Measurements from ENCODE around the gene LPCAT1.
A peak's percentile ranks its signal among the peaks of the same experiment; 100 is the strongest.
"Not testable (repeated sequence)": the region's sequence is repeated elsewhere in the genome, so short reads cannot be mapped to it uniquely, and the experiment has no call there.

Gene LPCAT1

DNA sequence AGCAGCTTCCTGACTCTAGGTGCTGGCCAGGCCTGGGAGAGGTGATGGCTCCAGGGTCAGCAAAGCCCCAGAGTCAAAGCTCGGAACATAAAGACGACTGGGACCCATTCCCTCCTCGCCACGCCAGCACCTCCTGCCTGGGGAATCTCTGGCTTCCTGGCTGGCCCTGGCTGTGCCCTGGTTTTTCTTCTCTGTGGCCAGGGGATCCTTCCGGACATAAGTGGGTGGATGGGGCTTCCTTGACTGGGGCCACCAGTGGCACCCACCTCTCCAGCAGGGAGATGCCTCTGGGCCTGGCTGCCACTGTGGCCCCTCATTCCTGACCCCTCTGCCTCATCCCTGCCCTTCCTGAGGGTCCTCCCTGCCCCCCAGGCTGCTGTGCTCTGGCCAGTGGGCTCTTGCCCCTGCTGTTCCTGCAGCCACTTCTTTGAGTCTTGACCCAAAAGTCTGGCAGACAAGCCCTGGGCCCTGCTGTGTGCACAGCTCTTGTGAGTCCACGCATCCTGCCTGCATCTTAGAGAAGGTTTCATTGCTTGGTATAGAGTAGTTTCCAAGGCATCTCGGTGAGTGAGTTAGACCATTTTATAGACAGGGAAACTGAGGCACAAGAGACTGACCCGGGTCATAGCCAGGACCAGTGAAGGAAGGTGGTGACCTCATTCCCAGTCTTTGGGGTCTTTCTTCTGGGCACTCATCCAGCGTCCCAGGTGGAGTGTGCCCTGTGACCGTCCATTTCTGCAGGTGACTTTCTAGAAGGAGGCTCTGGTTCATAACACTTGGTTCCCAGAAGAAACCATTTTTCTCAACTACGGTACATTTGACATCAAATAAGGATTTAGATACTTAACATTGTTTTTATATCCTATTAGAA lies 17.3 kb upstream of the LPCAT1 start:
- DNase-seq: no peak

DNA sequence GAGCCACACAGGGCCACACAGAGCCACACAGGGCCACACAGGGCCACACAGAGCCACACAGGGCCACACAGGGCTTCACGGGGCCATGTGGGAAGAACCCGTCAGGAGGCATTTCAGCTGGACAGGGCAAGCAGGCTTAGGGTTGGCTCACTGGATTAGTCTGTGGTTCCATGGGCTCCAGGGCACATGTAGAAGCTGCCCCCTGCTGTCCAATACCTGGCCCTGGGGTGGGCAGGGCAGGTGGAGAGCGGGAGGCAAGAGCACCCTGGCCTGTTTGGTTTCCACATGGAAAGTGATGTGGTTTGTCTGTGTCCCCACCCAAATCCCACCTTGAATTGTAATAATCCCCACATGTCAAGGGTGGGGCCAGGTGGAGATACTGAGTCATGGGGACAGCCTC lies 16.4 kb upstream of the LPCAT1 start:
- DNase-seq: no peak

DNA sequence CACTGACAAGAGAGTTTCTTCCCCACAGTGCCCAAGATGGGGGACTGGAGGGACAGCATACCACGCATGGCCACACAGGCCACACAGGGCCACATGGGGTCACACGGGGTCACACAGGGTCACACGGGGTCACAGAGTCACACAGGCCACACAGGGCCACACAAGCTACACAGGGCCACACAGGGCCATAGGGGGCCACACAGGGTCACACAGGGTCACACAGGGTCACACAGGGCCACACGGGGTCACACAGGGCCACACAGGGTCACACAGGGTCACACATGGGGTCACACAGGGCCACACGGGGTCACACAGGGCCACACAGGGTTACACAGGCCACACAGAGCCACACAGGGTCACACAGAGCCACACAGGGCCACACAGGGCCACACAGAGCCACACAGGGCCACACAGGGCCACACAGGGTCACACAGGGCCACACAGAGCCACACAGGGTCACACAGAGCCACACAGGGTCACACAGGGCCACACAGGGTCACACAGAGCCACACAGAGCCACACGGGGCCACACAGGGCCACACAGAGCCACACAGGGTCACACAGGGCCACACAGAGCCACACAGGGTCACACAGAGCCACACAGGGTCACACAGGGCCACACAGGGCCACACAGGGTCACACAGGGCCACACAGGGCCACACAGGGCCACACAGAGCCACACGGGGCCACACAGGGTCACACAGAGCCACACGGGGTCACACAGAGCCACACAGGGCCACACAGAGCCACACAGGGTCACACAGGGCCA lies 15.8 kb upstream of the LPCAT1 start:
- not testable (repeated sequence) for DNase-seq

DNA sequence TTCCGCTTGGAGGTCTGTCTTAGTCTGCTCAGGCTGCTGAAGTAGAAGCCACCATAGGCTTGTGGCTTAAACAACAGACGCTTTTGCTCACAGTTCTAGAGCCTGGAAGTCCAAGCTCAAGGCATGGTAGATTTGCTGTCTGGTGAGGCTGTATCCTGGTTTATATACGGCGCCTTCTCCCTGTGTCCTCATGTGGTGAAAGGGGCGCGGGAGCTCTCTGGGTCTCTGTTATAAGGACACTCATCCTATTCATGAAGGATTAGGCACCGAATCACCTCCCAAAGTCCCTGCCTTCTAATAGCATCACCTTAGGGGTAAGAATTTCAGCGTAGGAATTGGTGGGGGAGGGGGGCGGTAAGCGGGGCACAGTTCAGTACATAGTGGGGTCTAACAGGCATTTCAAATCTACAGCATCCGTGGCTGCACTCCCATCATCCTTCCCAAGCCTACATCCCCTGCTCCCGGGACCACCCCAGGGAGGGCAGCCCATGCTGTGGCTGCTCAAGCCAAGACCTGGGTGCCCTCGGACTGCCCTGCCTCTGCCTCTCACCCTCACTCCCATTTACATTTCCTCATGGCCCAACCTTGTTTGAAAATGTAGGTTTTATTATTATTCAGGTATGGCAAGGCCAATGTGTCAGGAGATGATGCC lies 15.1 kb upstream of the LPCAT1 start:
- DNase-seq: no peak

DNA sequence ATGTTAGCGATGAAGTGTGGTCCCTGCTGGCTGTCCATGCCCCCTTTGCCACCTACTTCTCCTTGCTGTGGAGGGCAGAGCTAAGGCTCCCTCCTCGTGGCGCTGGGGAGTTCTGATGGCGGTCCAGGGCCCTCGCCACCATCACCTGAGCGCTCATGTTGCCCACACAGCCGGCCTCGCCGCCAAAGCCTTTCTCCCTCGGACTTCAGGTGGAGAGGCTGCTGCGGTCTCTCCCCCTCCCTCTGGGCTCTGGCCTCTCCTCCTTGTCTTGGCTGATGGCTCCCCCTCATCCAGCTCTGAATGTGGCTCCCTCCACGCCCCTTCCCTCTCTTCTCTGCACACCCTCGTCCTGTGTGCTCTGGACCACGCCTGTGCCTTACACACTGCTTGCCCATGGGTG lies 14.5 kb upstream of the LPCAT1 start:
- DNase-seq: no peak

DNA sequence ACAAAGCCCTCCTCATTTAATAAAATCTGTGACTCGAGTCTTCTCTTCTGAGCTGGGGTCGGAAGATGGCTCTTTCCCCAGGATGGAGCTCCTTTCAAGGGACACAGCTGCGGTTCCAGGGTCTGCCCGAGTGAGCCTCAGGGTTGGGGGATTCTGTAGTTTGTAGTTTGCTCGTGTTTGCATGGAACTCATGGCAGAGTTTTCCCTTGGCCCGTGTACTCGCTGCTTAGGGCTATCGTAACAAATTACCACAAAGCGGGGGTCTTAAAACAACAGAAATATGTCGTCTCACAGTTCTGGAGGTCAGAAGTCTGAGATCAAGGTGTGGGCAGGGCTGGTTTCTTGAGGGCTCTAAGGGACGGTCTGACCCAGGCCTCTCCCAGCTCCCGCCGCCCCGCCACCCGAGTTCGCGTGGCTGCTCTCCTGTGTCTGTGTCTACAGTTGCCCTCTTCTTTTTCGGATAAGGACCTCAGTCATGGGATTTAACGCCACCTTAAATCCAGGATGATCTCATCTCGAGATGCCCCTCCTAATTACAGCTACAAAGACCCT lies 13.9 kb upstream of the LPCAT1 start:
- DNase-seq: no peak

DNA sequence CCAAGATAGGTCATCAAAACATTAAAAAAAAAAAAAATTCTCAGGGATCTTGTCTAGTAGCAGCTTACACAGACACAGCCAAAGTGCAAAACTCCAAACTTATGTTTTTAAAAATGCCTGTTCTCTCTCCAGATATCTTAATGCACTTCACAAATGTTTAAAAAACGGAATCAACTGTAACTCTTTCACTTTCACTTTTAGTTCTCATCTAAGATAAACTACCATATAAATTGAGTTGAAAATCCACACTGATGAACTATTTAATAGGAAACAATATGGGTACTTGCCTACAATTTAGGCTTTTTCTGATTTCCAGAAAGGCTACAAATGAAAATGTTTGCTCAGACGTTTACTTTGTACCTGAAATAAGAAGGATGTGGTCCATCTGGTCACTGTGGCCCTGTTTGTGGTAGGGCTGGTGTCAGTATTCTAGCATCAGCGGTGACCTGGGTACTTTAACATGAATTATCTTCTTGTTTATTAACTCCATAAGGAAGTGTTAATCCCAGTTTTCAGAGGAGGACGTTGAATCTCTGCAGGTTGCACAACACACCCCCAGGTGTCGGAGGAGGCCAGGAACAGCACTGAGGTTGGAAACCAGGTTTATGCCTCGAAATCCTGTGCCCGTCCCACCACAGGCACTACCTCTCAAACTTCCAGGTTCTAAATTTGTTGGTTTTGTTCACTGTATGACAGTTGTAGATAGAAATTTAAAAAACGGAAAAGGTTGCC lies 13.3 kb upstream of the LPCAT1 start:
- no peak for DNase-seq

DNA sequence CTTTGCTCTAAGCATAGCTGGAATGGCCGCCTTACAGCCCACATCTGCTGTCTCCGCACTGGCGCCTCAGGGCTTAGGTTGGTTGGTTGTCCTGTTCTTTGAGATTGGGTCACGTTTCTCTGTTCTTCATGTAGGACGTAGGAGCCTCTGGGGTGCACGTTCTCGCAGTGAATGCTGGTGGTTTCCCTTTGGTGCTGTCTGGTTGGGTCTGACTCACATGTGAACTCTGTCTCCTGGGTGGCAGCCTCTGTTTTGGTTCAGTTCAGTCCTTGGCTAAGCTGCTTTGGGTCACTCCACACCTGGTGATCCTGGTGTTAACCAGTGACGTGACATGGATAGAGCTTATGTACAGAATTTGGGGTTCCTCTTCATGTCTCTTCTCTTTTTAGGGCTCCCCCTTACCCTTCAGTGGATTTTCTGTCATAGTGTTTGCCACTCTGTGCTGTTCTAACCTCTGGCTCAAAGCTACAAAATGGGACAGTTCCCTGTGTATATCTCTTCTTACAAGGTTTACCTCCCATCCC lies 12.6 kb upstream of the LPCAT1 start:
- no peak for DNase-seq

DNA sequence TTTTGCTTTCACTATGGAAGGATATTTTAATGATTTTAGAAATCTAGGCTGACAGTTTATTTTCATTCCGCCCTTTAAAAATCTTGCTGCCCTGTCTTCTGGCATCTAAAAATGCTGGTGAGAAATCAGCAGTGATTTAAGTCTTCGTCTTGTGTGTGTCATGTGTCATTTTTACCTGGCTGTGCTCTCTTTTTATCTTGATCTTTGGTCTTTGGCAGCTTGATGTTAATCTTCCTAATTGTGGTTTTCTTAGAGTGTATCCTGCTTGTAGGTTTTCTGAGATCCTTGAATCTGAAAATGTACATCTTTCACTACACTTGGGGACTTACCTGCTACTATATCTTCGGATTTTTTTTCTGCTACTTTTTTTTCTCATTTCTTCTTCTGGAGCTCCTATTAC lies 11.9 kb upstream of the LPCAT1 start:
- no peak for DNase-seq

DNA sequence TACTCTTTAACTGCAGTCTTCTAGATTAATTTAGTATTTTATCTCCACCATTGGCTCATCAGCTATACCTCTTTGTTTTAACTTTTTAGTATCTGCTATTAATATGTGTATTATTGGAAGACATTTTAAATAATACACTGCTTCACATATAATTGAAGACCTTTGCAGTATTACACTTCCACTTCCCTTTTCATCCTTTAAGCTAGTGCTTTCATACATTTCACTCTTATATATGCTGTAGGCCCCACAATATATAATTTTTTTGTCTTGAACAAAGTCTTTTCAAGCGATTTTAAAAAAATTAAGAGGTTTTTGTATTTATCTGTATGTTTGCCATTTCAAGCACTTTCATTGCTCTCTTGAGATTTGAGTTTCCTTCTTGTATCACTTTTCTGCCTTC lies 8.6 kb upstream of the LPCAT1 start:
- no peak for DNase-seq

DNA sequence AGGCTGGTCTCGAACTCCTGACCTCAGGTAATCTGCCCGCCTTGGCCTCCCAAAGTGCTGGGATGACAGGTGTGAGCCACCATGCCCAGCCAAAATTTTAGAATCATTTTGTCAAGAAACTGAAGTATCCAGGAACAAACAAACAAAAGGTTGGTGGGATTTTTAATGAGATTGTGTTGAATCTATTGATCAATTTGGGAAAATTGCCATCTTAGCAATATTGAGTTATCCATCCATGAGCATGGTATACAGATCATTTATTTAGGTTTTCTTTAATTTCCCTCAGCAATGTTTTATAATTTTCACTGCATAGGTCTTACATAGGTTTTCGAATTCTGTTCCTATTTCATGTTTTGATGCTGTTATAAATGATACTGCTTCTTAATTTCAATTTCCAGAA lies 5.7 kb upstream of the LPCAT1 start:
- no peak for DNase-seq

DNA sequence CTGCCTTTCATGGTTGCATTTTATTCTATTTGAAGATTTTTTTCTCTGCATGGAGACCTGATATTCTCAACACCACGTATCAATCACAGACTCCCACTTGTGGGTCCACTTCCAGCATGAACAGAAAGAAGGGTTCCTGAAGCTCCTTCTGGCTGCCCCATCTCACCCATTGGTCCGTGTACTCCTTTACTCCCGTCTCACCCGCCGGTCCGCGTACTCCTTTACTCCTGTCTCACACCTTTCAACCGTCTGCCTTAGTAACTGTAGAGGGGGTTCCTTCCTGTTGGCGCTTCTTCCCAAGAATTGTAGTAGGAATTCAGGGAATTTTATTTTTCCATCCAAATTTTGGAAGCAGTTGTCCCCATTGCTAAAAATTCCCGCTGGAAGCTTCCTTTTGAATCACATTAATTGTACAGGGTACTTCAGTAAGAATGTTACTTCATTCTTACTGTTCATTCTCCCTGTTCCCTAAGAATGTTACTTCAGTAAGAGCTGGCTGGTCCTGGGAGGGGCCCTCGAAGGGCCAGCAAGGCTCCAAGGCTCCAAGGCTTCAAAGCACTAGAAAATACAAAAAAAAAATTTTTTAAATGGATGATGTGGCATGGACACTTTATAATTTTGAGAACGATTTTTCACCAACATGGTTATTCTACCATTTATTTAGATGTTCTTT lies 3.9 kb upstream of the LPCAT1 start:
- DNase-seq: no peak

DNA sequence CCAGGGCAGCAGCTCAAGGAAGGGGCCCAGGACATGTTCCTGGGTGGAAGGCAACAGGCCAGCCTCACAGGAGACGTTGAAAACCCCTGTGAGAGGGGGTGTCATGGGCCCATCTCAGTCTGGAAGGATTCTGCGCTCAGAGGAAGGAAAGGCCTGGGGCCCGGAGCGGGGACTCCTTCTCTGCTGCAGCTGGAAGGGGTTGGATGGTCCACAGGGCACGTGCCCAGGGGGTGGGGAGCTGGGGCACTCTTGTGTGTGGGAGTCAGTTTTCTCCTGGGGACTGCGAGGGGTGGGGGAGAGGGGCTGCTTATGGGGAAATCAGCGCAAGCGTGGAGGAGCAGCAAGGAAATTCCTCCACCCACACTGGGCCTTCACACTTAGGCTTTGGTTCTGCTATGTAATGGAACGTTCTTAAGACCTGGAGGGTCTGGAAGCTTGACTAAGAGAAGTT lies 2.9 kb upstream of the LPCAT1 start:
- DNase-seq: peak; percentile 39

DNA sequence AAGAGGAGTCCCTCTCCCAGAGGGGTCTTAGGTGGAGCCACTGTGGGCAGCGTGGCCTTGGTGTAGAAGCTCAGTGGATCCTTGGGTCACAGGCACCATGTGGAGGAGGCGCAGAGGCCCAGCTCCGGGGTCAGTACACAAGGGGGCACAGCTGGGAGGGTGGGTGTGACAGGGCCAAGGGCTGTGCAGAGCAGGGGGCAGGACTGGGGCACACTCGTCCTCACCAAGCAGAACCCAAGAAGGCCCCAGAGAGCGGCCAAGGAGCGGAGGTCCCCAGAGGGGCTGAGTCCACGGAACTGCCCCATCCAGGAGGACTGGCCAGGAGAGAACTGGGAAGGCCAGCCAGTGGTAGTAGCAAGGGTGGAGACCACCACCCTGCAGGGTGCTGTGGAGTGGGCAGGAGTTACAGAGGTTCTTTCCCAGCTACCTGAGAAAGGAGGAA lies 2.5 kb upstream of the LPCAT1 start:
- no peak for DNase-seq

DNA sequence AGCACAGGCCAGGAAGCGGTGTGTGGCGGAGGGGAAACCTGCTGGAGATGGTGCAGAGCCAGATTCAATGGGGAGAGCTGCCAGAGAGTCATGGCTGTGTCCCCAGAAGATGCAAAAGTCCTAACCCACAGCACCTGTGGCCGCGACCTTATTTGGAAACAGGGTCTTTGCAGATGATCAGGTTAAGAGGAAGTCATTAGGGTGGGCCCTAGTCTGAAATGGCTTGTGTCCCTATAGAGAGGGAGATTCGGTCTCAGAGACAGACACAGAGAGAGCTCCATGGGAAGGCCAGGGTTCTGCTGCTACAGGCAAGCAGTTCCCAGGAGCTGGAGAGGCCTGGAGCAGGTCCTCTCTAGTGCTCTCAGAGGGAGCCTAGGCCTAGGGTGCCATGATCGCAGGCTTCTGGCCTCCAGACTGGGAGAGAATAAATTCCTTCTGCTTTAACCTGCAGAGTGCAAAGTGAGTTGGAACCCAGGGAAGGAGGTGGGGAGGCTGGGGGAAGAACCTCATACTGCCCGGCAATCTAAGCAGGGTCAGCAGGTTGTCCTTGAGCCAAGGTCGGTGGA lies 1.9 kb upstream of the LPCAT1 start:
- DNase-seq: peak; percentile 7

DNA sequence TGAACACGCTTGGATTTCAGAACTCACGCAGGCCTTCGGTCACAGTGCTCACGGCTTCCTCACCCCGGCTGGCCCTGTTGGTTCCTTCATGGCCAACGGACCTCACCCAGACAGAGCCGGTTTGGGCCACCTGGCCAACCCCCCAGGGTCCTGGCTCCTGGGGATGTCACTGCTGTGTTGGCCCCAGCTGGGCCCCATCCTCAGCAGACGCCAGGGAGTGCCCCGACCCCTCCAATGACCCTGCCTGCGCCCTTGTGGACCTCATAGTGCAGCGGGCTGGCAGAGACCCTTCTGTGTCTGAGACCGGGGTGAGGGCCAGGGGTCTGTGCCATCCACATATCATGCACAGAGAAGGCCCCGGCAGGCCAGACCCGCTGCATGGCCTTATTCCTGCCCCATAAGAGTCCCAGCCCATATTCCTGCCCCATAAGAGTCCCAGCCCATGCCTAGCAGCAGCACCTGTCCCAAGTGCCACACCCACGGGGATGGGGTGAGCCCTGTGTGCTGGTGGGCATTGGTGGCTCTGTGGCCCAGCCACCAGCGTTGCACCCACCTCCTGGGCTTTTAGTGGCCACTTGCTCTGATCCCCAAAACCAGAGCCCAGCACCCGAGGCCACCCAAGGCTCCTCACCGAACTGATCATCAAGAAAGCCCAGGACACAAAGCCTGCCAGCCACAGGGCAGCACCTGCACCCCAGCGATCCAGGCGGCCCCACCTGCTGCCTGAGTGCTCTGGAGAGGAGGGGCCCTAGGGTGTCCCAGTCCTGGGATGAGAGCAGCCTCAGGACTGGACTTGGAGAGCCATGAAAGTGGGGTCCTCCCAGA lies 1.3 kb upstream of the LPCAT1 start:
- peak; percentile 12 for DNase-seq

DNA sequence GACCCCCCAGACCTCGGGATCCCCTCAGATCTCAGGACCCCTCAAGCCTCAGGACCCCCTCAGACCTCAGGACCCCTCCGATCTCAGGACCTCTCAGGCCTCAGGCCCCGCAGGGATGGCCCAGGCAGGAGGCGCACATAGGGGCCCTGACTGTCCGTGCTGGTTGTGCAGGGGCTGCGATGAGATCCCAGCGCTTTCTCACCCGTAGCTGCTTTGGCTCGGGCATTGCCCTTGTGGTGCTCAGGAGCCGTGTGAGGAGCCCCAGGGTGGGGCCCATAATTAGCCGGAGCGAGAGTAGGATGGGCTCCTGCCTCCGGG lies 680 bp upstream of the LPCAT1 start:
- no peak for DNase-seq

DNA sequence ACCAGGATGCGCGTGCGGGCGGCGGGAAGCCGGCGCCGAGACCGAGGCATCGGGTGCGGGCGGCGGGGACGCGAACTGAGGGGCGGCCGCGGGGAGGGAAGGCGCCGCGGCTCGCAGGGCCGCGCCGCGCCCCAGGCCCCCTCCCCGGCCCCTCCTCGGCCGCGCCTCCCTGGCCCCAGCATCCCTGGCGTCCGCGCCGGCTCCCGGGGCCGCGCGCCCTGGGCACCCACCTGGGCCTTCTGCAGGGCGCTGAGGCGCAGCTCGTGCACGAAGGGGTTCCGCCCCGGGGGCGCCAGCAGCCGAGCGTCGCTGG lies 324 bp downstream of the LPCAT1 start:
- peak; percentile 76 for DNase-seq

DNA sequence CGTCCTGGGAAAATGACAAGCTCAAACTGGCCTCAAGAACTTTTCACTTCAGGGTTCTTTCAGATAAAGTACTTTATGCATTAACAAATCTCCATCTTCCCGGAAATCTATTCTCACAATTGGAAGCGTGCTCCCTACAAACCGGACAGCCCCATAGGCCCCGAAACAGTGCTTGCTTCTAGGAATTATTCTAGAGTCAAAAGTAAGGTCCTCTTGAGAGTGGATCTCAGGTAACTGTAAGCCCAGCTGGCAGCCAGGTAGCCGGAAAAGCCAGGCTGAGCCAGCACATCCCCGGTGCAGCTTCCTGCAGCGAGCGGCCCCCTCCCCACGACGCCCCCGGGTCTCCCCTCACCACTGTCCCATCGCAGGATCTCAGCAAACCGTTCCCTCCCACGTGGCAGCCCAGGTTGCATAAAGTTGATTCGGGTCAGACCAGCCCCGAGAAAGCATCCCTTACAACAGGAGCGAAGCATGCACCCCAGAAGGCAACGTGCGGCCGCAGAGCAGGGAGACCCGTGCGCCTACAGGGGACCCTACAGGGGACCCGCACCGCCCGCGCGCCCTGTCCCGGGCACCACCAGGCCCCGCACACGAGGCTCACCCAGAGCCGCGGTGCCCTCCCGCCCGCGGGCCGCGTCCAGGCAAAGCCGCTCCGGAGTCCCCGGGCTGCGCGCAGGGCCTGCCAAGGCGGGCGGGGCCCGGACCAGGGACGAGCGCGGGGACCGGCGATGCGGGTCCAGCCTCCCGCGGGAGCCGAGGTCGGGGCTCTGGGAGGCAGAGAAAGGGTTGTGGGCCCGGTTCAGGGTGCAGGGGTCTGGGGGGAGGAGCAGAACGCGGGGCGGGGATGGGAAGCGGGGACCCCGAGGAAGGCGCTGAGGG lies 920 bp downstream of the LPCAT1 start:
- peak; percentile 45 for DNase-seq
